ENCODE data around the gene FAM241B.

The FAM241B gene

DNA sequence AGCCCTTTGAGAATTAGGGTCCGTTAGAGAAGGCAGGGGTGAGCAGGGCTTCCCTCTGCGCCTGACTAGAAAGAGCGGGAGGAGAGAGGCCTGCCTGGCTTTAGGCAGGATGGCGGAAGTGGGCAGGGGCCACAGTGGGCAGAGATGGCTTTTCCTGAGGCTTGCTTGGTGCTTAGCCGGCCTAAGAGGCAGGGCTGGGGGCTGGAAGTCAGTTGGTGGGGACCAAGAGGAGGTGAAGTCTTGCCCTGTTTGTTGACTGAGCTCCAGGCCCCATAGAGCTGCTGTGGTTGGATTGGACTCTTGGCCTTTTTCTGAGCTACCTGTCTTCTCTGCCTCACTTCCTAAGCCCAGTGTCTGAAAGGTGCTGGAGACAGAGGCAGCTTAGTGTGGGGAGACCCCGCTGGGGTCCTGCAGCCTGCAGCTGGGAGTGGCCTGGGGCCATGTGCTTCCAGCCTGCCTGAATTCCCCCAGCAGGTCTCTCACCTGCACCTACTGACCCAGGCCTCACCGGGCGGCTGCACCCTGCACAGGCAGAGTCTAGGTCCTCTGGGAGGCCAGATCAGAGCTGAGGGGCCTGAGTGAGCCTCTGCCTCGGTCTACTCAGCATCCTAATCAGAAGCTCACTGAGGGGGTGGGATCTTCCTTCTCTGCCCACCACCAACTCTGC, 4.8 kb downstream of the FAM241B start:
- DNase-seq (ENCODE audit: low read depth in 3 of 3), result no peak

GRCh38 chr10:69635428-69636272, 5.6 kb downstream of the FAM241B start:
- DNase-seq (ENCODE audit: low read depth in 3 of 3), result no peak

DNA sequence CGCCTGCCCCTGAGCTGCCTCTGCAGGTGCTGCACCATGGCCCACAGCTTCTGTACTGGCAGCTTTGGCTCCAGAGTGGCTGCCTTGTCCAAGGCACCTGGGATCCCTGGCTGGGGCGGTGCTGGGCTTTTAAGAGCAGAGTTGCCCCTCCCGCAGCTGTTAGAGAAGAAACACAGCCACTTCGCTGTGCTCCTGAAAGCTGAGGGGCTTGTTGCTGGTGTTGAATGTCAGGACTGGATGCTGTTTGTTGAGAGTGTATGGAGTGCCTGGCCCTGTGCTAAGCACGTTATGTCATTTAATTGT, 6.2 kb downstream of the FAM241B start:
- no peak for DNase-seq (ENCODE audit: low read depth in 3 of 3)

- no peak for DNase-seq (ENCODE audit: low read depth in 3 of 3)
Observed at GRCh38 chr10:69636626-69637605, 6.9 kb downstream of the FAM241B start.

GRCh38 chr10:69638642-69639041, 8.6 kb downstream of the FAM241B start:
- DNase-seq (ENCODE audit: low read depth in 3 of 3), result no peak

GRCh38 chr10:69639291-69640195, 9.5 kb downstream of the FAM241B start:
- DNase-seq (ENCODE audit: low read depth in 3 of 3), result peak; percentile 26 to 50 (median 43)

- DNase-seq (ENCODE audit: low read depth in 3 of 3), result no peak
Observed at GRCh38 chr10:69640196-69640980, 10.3 kb downstream of the FAM241B start.

GRCh38 chr10:69641261-69641980, 11.4 kb downstream of the FAM241B start:
- no peak for DNase-seq (ENCODE audit: low read depth in 3 of 3)

DNA sequence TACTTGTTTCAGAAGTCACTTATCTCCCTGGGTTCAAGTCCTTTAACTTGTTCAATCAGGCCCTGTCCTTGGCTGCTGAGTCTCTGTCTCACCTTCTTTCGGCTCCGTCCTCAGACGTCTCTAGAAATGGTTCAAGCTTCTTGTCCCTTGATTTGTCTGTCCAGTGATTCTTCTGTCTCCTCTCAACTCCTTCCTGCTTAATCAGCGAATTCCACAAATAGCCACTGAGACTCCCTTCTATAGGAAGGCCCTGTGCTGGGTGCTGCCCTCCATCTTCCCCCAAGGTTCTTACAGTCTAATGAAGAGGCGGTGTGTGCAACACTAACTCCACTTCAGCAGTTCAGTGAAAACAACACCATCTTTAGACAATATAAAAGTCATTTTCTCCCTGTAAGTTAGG, 12.7 kb downstream of the FAM241B start:
- no peak for DNase-seq (ENCODE audit: low read depth in 3 of 3)

- no peak for DNase-seq (ENCODE audit: low read depth in 3 of 3)
Observed at GRCh38 chr10:69643779-69644657, 14.0 kb downstream of the FAM241B start.

GRCh38 chr10:69644658-69645295, 14.7 kb downstream of the FAM241B start:
- DNase-seq (ENCODE audit: low read depth in 3 of 3), result peak; percentile 14 to 33 (median 19)

DNA sequence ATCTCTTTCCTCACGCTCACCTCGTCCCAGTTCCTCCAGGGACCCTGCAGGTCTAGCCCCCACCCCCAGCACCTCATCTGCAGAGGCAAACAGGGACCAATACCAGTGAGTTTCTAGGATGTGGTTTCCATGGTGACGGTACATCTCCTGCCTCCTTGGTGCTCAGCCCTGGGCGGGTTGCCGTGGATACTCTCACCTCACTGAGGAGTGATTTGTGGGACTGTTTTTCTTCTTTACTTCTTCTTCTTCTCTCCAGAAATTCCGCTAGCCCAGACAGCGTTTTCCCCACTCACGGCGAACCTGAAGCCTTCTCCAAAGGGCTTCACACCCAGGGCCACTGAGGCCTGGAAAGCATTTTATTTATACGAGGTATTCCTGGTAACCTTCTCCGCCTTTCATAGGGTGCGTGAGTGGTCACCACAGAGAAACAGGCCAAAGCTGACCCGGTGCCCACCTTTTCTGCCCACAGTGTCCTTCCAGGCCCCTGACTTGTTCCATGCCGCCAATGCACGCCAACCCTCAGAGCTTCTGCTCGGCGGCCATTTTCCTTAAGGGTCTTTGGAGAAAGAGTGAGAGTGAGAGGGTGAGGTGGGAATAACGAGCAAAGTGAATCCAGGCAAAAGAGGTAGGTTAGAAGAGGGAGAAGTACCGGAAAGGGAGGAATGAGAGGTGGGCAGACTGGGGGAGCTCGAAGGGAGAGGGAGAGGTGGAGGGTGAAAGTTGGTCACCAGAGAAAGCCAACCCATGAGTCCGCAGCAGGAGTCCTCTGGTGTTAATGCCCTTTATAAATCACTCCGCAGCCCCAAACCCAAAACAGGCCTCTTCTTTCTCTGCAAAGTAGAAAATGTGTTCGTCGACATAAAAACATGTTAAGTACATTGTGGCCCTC, 15.5 kb downstream of the FAM241B start:
- DNase-seq (ENCODE audit: low read depth in 3 of 3), result no peak

GRCh38 chr10:69646185-69647060, 16.4 kb downstream of the FAM241B start:
- no peak for DNase-seq (ENCODE audit: low read depth in 3 of 3)

- DNase-seq (ENCODE audit: low read depth in 3 of 3), result no peak
Observed at GRCh38 chr10:69647126-69647525, 17.1 kb downstream of the FAM241B start.

DNA sequence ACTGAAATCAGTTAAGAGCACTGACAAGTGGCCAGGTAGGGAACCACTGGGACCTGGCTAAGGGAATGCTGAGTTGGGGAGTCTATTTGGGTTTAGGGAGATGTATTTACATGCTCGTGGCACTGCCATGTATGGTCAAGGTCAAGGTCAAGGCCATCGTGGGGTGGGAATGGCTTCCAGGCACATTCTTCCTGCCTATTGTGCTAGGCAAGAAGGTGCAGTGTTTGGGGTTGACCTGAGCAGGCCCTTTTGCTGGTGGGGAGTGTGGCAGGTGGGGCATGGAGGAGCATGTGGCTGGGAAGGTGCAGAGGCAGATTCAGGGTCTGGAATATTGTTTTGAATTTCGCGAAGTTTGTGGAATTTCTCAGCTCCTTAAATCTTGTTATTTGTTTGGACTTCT, 17.8 kb downstream of the FAM241B start:
- DNase-seq (ENCODE audit: low read depth in 3 of 3), result no peak

- no peak for DNase-seq (ENCODE audit: low read depth in 3 of 3)
Observed at GRCh38 chr10:69648461-69648860, 18.4 kb downstream of the FAM241B start.
